GM06990 (cell line): Measurements from ENCODE around the gene PKHD1.

Source experiments
- DNase-seq: peaks from one replicate; pipeline ENCODE4 v3.0.0-alpha.2; 2011; ENCODE audit not compliant: insufficient read length; ENCODE audit errors: extremely low read depth
- H3K27me3 ChIP-seq: replicated peaks from 2 replicates; pipeline ENCODE4 v1.6.0; 2011; ENCODE audit warnings: low read length; ENCODE audit not compliant: control insufficient read depth, insufficient read depth
- H3K36me3 ChIP-seq: 2 replicates; pipeline ENCODE4 v1.5.1; 2011; ENCODE audit warnings: low read length; ENCODE audit not compliant: control insufficient read depth, insufficient read depth
- H3K4me3 ChIP-seq: replicated peaks from 2 replicates; pipeline ENCODE4 v1.5.1; 2011; ENCODE audit warnings: low read depth, mild to moderate bottlenecking, control low read depth, low read length
- CTCF ChIP-seq: IDR thresholded peaks from 2 replicates; pipeline ENCODE4 v1.5.1; 2011; ENCODE audit warnings: low read length, control low read depth, mild to moderate bottlenecking, inconsistent platforms; ENCODE audit not compliant: insufficient read depth, poor library complexity, severe bottlenecking

PKHD1 gene

GRCh38 chr6:52115891-52116604, 28.6 kb upstream of the PKHD1 start:
- TF ChIP-seq CTCF: no peak
- Histone ChIP-seq H3K4me3 (no peak overlapping the region), H3K27me3 (no peaks in the 10 kb centered on the region), H3K36me3 (no peaks in the 10 kb centered on the region)
- no peak for DNase-seq

GRCh38 chr6:52115145-52115741, 27.8 kb upstream of the PKHD1 start:
- Histone ChIP-seq H3K4me3 (no peak overlapping the region), H3K27me3 (no peaks in the 10 kb centered on the region), H3K36me3 (no peaks in the 10 kb centered on the region)
- no peak for TF ChIP-seq CTCF
- no peak for DNase-seq

- TF ChIP-seq CTCF: no peak
- Histone ChIP-seq H3K36me3 (no peaks in the 10 kb centered on the region), H3K4me3 (no peak overlapping the region), H3K27me3 (no peaks in the 10 kb centered on the region; the same call in 1 of the 2 replicates)
- DNase-seq: no peak
Measured at GRCh38 chr6:52109171-52109571, 21.8 kb upstream of the PKHD1 start.

- DNase-seq: no peak
- no peaks in the 10 kb centered on the region; the same call in 1 of the 2 replicates for H3K27me3 ChIP-seq
- no peak overlapping the region for H3K4me3 ChIP-seq
- TF ChIP-seq CTCF: no peak
- H3K36me3 ChIP-seq: no peaks in the 10 kb centered on the region
Measured at GRCh38 chr6:52108128-52108527, 20.7 kb upstream of the PKHD1 start.

- DNase-seq: no peak
- no peaks in the 10 kb centered on the region; the same call in none of the 2 replicates for H3K27me3 ChIP-seq
- no peak for TF ChIP-seq CTCF
Measured at GRCh38 chr6:52106994-52107393, 19.6 kb upstream of the PKHD1 start.

GRCh38 chr6:52104979-52105378, 17.6 kb upstream of the PKHD1 start:
- no peaks in the 10 kb centered on the region; the same call in none of the 2 replicates for H3K27me3 ChIP-seq
- no peak for TF ChIP-seq CTCF
- DNase-seq: no peak
- no peaks in the 10 kb centered on the region for H3K36me3 ChIP-seq
- H3K4me3 ChIP-seq: no peak overlapping the region

More at GRCh38 chr6:52106994-52107393, 19.6 kb upstream of the PKHD1 start:
- H3K36me3 ChIP-seq: no peaks in the 10 kb centered on the region
- H3K4me3 ChIP-seq: no peak overlapping the region
